Measurements from ENCODE around the gene CCDC13. TPM values are rescaled to one million over a fixed set of nuclear protein-coding genes. Genes with fewer than 3 reads are reported as not detected.
"Not testable (repeated sequence)": the region's sequence is repeated elsewhere in the genome, so short reads cannot be mapped to it uniquely, and the experiment has no call there.

Gene CCDC13
- total and polyA plus RNA-seq, 4 donors: 0.42 to 2.3 (median 1.0) TPM

DNA sequence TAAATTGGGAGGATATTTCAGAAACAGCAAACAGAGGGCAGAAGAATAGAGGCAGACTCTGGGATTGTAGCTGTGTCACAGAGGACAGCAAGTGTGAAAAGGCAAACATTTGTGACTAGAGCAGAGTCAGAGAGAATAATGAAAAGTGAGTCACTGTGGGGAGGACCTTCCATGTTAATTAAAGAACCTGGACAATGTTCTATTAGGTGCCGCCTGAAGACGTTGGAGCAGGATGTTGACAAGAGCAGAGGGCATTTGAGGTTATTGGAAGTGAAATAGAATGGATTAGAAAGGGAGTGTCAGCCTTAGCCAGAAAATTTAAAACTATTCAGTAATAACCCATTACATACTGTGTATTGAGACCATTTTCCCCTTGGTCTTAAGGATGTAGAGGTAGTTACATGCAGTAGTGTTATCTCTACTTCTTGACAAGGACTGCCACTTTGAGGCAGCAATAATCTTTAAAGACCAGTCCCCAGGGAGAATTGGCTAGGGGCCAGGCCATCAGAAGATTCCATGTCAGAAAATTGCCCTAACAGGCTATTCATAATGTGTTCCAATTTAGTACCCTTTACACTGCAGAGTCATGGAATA lies 42.0 kb upstream of the CCDC13 start:
- no peak overlapping the region for H3K4me3 ChIP-seq (ENCODE audit: low read depth in 1 of 3, low read length in 3 of 3)
- H3K4me1 ChIP-seq (ENCODE audit: control insufficient read depth in 4 of 4, insufficient read depth in 4 of 4, low read length in 3 of 4): peaks cover 1 to 8% (median 4%) of the 10 kb centered on the region in 4 donors
- DNase-seq (ENCODE audit: low spot score): peak; percentile 87
- no peaks in the 10 kb centered on the region for H3K27me3 ChIP-seq (ENCODE audit: control insufficient read depth in 4 of 4, insufficient read depth in 4 of 4, low read length in 3 of 4)
- H3K36me3 ChIP-seq (ENCODE audit: control insufficient read depth in 4 of 4, insufficient read depth in 3 of 4, low read depth in 1 of 4, low read length in 3 of 4): no peaks in the 10 kb centered on the region
- 34% methylated on average over 2 of the region's 2 CpGs for WGBS
- no peak overlapping the region for H3K9ac ChIP-seq (ENCODE audit: low read depth in 1 of 2, low read length in 2 of 2)
- TF ChIP-seq SP1 (IDR thresholded peaks at IDR 0.05) (no peak), HNF4A (conservative IDR thresholded peaks at IDR 0.05) (no peak), RAD21 (IDR thresholded peaks at IDR 0.05) (no peak), FOXA2 (IDR thresholded peaks at IDR 0.05) (no peak), RXRA (IDR thresholded peaks at IDR 0.05) (no peak), GABPA (IDR thresholded peaks at IDR 0.05 in 1 of 2, conservative IDR thresholded peaks at IDR 0.05 in 1 of 2) (no peak), JUND (IDR thresholded peaks at IDR 0.05) (no peak), HNF4G (IDR thresholded peaks at IDR 0.05) (no peak)
- TF ChIP-seq, protein P1, sequence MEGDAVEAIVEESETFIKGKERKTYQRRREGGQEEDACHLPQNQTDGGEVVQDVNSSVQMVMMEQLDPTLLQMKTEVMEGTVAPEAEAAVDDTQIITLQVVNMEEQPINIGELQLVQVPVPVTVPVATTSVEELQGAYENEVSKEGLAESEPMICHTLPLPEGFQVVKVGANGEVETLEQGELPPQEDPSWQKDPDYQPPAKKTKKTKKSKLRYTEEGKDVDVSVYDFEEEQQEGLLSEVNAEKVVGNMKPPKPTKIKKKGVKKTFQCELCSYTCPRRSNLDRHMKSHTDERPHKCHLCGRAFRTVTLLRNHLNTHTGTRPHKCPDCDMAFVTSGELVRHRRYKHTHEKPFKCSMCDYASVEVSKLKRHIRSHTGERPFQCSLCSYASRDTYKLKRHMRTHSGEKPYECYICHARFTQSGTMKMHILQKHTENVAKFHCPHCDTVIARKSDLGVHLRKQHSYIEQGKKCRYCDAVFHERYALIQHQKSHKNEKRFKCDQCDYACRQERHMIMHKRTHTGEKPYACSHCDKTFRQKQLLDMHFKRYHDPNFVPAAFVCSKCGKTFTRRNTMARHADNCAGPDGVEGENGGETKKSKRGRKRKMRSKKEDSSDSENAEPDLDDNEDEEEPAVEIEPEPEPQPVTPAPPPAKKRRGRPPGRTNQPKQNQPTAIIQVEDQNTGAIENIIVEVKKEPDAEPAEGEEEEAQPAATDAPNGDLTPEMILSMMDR (IDR thresholded peaks at IDR 0.05; ENCODE audit: low read depth, low read length, missing input control): no peak
- TF ChIP-seq, protein P2, sequence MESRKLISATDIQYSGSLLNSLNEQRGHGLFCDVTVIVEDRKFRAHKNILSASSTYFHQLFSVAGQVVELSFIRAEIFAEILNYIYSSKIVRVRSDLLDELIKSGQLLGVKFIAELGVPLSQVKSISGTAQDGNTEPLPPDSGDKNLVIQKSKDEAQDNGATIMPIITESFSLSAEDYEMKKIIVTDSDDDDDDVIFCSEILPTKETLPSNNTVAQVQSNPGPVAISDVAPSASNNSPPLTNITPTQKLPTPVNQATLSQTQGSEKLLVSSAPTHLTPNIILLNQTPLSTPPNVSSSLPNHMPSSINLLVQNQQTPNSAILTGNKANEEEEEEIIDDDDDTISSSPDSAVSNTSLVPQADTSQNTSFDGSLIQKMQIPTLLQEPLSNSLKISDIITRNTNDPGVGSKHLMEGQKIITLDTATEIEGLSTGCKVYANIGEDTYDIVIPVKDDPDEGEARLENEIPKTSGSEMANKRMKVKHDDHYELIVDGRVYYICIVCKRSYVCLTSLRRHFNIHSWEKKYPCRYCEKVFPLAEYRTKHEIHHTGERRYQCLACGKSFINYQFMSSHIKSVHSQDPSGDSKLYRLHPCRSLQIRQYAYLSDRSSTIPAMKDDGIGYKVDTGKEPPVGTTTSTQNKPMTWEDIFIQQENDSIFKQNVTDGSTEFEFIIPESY (IDR thresholded peaks at IDR 0.05): no peak
- TF ChIP-seq, protein P3, sequence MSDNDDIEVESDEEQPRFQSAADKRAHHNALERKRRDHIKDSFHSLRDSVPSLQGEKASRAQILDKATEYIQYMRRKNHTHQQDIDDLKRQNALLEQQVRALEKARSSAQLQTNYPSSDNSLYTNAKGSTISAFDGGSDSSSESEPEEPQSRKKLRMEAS (IDR thresholded peaks at IDR 0.05): no peak
- TF ChIP-seq, protein P4, sequence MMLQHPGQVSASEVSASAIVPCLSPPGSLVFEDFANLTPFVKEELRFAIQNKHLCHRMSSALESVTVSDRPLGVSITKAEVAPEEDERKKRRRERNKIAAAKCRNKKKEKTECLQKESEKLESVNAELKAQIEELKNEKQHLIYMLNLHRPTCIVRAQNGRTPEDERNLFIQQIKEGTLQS (IDR thresholded peaks at IDR 0.05): no peak
- no peak overlapping the region for H3K27ac ChIP-seq (ENCODE audit: low read depth in 1 of 2, low read length in 2 of 2)
- no peaks in the 10 kb centered on the region for H3K9me3 ChIP-seq (ENCODE audit: control insufficient read depth in 4 of 4, low read length in 3 of 4)

DNA sequence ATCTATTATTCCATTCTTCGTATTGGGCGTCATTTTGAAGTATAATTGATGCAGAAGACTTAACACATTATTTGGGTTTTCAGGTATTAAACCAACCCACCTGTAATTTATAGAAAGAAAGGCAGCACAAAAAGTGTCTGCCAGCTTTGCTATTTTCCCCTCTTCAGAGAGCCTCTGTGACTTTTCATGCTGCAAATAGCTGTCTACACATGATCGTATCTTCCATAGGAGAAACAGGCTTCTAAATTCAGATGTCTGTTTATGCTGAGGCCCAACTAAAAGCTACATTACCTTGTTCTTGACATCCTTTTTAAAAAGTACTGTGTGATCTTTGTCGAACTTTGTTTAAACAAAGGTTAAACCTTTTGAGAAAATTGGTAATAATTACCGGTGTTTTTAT lies 41.2 kb upstream of the CCDC13 start:
- 92% methylated on average over 5 of the region's 5 CpGs for WGBS
- Histone ChIP-seq H3K4me1 (ENCODE audit: control insufficient read depth in 4 of 4, insufficient read depth in 4 of 4, low read length in 3 of 4) (no peaks in the 10 kb centered on the region), H3K27ac (ENCODE audit: low read depth in 1 of 2, low read length in 2 of 2) (no peak overlapping the region), H3K36me3 (ENCODE audit: control insufficient read depth in 4 of 4, insufficient read depth in 3 of 4, low read depth in 1 of 4, low read length in 3 of 4) (no peaks in the 10 kb centered on the region), H3K9ac (ENCODE audit: low read depth in 1 of 2, low read length in 2 of 2) (no peak overlapping the region), H3K27me3 (ENCODE audit: control insufficient read depth in 4 of 4, insufficient read depth in 4 of 4, low read length in 3 of 4) (no peaks in the 10 kb centered on the region), H3K4me3 (ENCODE audit: low read depth in 1 of 3, low read length in 3 of 3) (no peak overlapping the region), H3K9me3 (ENCODE audit: control insufficient read depth in 4 of 4, low read length in 3 of 4) (no peaks in the 10 kb centered on the region)
- DNase-seq (ENCODE audit: low spot score): no peak
- TF ChIP-seq, protein P3 (IDR thresholded peaks at IDR 0.05): no peak
- TF ChIP-seq, protein P1 (IDR thresholded peaks at IDR 0.05; ENCODE audit: low read depth, low read length, missing input control): no peak

DNA sequence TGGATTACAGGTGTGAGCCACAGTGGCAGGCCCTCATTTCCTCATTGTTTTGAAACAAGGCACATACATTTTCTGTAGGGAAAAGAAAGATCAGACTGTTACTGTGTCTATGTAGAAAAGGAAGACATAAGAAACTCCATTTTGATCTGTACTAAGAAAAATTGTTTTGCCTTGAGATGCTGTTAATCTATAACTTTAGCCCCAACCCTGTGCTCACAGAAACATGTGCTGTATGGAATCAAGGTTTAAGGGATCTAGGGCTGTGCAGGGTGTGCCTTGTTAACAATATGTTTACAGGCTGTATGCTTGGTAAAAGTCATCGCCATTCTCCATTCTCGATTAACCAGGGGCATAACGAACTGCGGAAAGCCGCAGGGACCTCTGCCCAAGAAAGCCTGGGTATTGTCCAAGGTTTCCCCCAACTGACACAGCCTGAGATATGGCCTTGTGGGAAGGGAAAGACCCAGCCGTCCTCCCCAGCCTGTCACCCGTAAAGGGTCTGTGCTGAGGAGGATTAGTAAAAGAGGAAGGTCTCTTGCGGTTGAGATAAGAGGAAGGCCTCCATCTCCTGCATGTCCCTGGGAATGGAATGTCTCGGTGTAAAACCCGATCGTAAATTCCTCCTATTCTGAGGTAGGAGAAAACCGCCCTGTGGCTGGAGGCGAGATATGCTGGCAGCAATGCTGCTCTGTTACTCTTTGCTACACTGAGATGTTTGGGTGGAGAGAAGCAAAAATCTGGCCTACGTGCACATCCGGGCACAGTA lies 38.2 kb upstream of the CCDC13 start:
- H3K4me1 ChIP-seq (ENCODE audit: control insufficient read depth in 4 of 4, insufficient read depth in 4 of 4, low read length in 3 of 4); H3K9ac ChIP-seq (ENCODE audit: low read depth in 1 of 2, low read length in 2 of 2); H3K9me3 ChIP-seq (ENCODE audit: control insufficient read depth in 4 of 4, low read length in 3 of 4); H3K4me3 ChIP-seq (ENCODE audit: low read depth in 1 of 3, low read length in 3 of 3); H3K27ac ChIP-seq (ENCODE audit: low read depth in 1 of 2, low read length in 2 of 2); H3K27me3 ChIP-seq (ENCODE audit: control insufficient read depth in 4 of 4, insufficient read depth in 4 of 4, low read length in 3 of 4); DNase-seq (ENCODE audit: low spot score); H3K36me3 ChIP-seq (ENCODE audit: control insufficient read depth in 4 of 4, insufficient read depth in 3 of 4, low read depth in 1 of 4, low read length in 3 of 4): not testable (repeated sequence)
- 69% methylated on average over 15 of the region's 15 CpGs for WGBS

DNA sequence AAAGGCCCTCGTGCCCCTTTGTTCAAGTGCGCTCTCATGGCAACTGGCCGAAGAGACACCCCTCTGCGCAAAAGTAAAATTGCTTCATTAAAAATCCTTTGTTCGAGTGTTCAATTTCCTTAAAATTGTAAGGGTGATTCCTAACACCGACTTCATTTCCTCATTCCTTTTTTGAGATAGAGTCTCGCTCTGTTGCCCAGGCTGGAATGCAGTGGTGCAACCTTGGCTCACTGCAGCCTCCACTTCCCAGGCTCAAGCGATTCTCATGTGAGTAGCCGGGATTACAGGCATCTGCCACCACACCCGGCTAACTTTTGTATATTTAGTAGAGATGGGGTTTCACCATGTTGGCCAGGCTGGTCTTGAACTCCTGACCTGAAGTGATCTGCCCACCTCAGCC lies 37.7 kb upstream of the CCDC13 start:
- not testable (repeated sequence) for H3K27me3 ChIP-seq (ENCODE audit: control insufficient read depth in 4 of 4, insufficient read depth in 4 of 4, low read length in 3 of 4); H3K4me1 ChIP-seq (ENCODE audit: control insufficient read depth in 4 of 4, insufficient read depth in 4 of 4, low read length in 3 of 4); H3K27ac ChIP-seq (ENCODE audit: low read depth in 1 of 2, low read length in 2 of 2); DNase-seq (ENCODE audit: low spot score); H3K9me3 ChIP-seq (ENCODE audit: control insufficient read depth in 4 of 4, low read length in 3 of 4); H3K9ac ChIP-seq (ENCODE audit: low read depth in 1 of 2, low read length in 2 of 2); H3K4me3 ChIP-seq (ENCODE audit: low read depth in 1 of 3, low read length in 3 of 3); H3K36me3 ChIP-seq (ENCODE audit: control insufficient read depth in 4 of 4, insufficient read depth in 3 of 4, low read depth in 1 of 4, low read length in 3 of 4)
- WGBS: 93% methylated on average over 10 of the region's 10 CpGs

All from liver (tissue), 9 donors.